ENCODE measurements around the gene PXT1.

DNA sequence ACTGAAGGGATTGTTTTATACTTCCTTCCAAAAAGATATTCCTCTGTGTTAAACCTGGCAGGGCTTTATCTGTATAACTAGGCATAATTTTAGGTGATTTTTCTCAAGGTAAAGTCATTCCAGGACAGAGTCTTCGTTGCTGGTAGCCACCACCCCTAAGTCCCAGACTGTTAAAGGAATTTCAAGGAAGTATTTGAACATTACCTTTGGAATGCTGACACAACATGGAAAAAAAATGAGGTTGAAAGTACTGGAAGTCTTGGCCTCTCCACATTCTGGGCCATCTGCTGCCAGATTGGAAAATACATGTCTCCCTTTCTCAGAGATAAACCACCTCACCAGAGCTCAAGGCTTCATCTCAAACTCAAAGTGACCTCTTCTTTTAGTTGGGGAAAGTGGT, 28.2 kb downstream of the PXT1 start:
- TF ChIP-seq, protein P1, sequence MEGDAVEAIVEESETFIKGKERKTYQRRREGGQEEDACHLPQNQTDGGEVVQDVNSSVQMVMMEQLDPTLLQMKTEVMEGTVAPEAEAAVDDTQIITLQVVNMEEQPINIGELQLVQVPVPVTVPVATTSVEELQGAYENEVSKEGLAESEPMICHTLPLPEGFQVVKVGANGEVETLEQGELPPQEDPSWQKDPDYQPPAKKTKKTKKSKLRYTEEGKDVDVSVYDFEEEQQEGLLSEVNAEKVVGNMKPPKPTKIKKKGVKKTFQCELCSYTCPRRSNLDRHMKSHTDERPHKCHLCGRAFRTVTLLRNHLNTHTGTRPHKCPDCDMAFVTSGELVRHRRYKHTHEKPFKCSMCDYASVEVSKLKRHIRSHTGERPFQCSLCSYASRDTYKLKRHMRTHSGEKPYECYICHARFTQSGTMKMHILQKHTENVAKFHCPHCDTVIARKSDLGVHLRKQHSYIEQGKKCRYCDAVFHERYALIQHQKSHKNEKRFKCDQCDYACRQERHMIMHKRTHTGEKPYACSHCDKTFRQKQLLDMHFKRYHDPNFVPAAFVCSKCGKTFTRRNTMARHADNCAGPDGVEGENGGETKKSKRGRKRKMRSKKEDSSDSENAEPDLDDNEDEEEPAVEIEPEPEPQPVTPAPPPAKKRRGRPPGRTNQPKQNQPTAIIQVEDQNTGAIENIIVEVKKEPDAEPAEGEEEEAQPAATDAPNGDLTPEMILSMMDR (IDR thresholded peaks at IDR 0.05), result no peak
- TF ChIP-seq POLR2A (IDR thresholded peaks at IDR 0.05), result no peak

Measured in lower leg skin (tissue), 3 donors.